K562 (cell line): ENCODE data around the gene ARHGEF12. TPM values are rescaled to one million over a fixed set of nuclear protein-coding genes. Genes with fewer than 3 reads are reported as not detected.

Experiments
- ATAC-seq: fragments of 200-7000 bp; cut with Tn5 transposase; 3 replicates; pipeline ENCODE4 v1.9.1; 2020; ENCODE audit warnings: moderate library complexity
- BruUV-seq: library from RNA; stranded (reverse); fragments of 400-500 nt; replicated peaks from 2 replicates; lab custom pipeline; 2021; lab: Mats Ljungman, UMichigan
- CTCF ChIA-PET: fragments of 300-600 bp; formaldehyde crosslinking; extraction: SDS; loops from one replicate; lab custom pipeline; 2021; ENCODE audit warnings: low intra/inter-chr PET ratio; lab: Yijun Ruan, JAX
- POLR2A ChIA-PET: fragments of 300-600, 350-650 bp; sonication (Branson Sonifier 250); formaldehyde crosslinking; extraction: SDS; loops from one replicate; lab custom pipeline; 2021; ENCODE audit warnings: antibody characterized with exemption, inconsistent platforms; lab: Yijun Ruan, JAX
- DNase-seq, 4 experiments: peaks; one replicate each; pipeline versions ENCODE4 v3.0.0 to v3.0.0-alpha.2; 2011 to 2018; ENCODE audit warnings: low spot score in 3 of 4, mixed read lengths in 3 of 4; ENCODE audit errors: extremely low read depth in 1 of 4
- FAIRE-seq: peaks from 2 replicates; lab custom pipeline; 2011; peaks lifted over from hg19 to GRCh38; lab: Jason Lieb, UNC
- H2AFZ ChIP-seq: 2 replicates; pipeline ENCODE4 v1.6.0; 2011; ENCODE audit warnings: low read depth, low read length, control low read depth, inconsistent platforms
- H3K27ac ChIP-seq: fragments of 200-600 bp; 3 replicates; pipeline ENCODE4 v1.8.0; 2011; ENCODE audit warnings: low read depth, mild to moderate bottlenecking, control low read depth, inconsistent platforms, low read length, moderate library complexity, mixed read lengths; ENCODE audit errors: extremely low read depth
- H3K27me3 ChIP-seq, 2 experiments: fragments of 300-600 bp in 1 of 2; 2 replicates in 1 of 2; 3 replicates in 1 of 2; pipeline versions ENCODE4 v1.6.0 to v1.8.0; 2011; ENCODE audit warnings: inconsistent platforms in 2 of 2, low read length in 2 of 2, mild to moderate bottlenecking in 1 of 2, mixed read lengths in 1 of 2, moderate library complexity in 1 of 2; ENCODE audit not compliant: control insufficient read depth in 2 of 2, insufficient read depth in 2 of 2
- H3K36me3 ChIP-seq: fragments of 300-600 bp; 3 replicates; pipeline ENCODE4 v1.8.0; 2011; ENCODE audit warnings: mild to moderate bottlenecking, low read length, inconsistent platforms; ENCODE audit not compliant: control insufficient read depth, insufficient read depth
- H3K4me1 ChIP-seq, 2 experiments: fragments of 200-600 bp in 1 of 2; replicated peaks in 1 of 2; 2 replicates in 1 of 2; 3 replicates in 1 of 2; pipeline versions ENCODE4 v1.5.1 to v1.8.0; 2011; ENCODE audit warnings: inconsistent platforms in 2 of 2, low read length in 2 of 2, mild to moderate bottlenecking in 1 of 2, mixed read lengths in 1 of 2, moderate library complexity in 1 of 2; ENCODE audit not compliant: control insufficient read depth in 2 of 2, insufficient read depth in 2 of 2
- H3K4me2 ChIP-seq: 2 replicates; pipeline ENCODE4 v1.6.1; 2011; ENCODE audit warnings: low read length, control low read depth, inconsistent platforms, mixed read lengths; ENCODE audit not compliant: insufficient read depth
- H3K4me3 ChIP-seq: fragments of 200-600 bp; sonication (generic), shearing (Covaris generic); 2 replicates; pipeline ENCODE4 v1.5.1; 2016; ENCODE audit warnings: control low read depth, inconsistent platforms
- H3K79me2 ChIP-seq: fragments of 200-600 bp; 3 replicates; pipeline ENCODE4 v1.8.0; 2011; ENCODE audit warnings: low read length, inconsistent platforms; ENCODE audit not compliant: control insufficient read depth, insufficient read depth
- H3K9ac ChIP-seq, 2 experiments: 2 replicates each; pipeline versions ENCODE4 v1.6.0 to v1.6.1; 2011; ENCODE audit warnings: low read depth in 2 of 2, low read length in 2 of 2, control low read depth in 1 of 2, inconsistent platforms in 1 of 2, mild to moderate bottlenecking in 1 of 2, mixed read lengths in 1 of 2; ENCODE audit not compliant: insufficient read depth in 1 of 2
- H3K9me1 ChIP-seq: one replicate; pipeline ENCODE4 v1.6.0; 2011; ENCODE audit warnings: inconsistent platforms, mild to moderate bottlenecking, low read length, moderate library complexity; ENCODE audit not compliant: control insufficient read depth, insufficient read depth
- H3K9me3 ChIP-seq: replicated peaks from 2 replicates; pipeline ENCODE4 v1.5.1; 2011; ENCODE audit warnings: low read depth, low read length, inconsistent platforms; ENCODE audit not compliant: control insufficient read depth, insufficient read depth
- H4K20me1 ChIP-seq: replicated peaks from 2 replicates; pipeline ENCODE4 v1.6.1; 2011; ENCODE audit warnings: low read length, inconsistent platforms, mixed read lengths; ENCODE audit not compliant: control insufficient read depth, insufficient read depth
- CBFB ChIP-seq: sonication (generic); formaldehyde crosslinking; IDR thresholded peaks from 2 replicates; pipeline ENCODE4 v1.4.0; 2020; ENCODE audit warnings: mild to moderate bottlenecking, missing genetic modification reagents
- CBX8 ChIP-seq: fragments of 200-600 bp; sonication (generic); IDR thresholded peaks from 2 replicates; pipeline ENCODE4 v1.6.1; 2012; ENCODE audit warnings: borderline replicate concordance, mixed run types, low read depth, mild to moderate bottlenecking, moderate library complexity, mixed read lengths, low read length, control low read depth, inconsistent platforms; ENCODE audit not compliant: poor library complexity, severe bottlenecking; ENCODE audit errors: extremely low read depth
- CREM ChIP-seq: IDR thresholded peaks from 2 replicates; pipeline ENCODE4 v1.6.1; 2014; ENCODE audit warnings: antibody characterized with exemption, low read depth
- DACH1 ChIP-seq: fragments of 450-650 bp; IDR thresholded peaks from 2 replicates; pipeline ENCODE4 v1.6.1; 2018; ENCODE audit not compliant: partially characterized antibody
- MLX ChIP-seq, 2 experiments: fragments of 450-650 bp in 1 of 2; sonication (generic) in 1 of 2; formaldehyde crosslinking; conservative IDR thresholded peaks; 2 replicates each; pipeline versions ENCODE4 v1.4.0 to v1.8.1; 2020 to 2022; ENCODE audit warnings: mild to moderate bottlenecking in 1 of 2, missing genetic modification reagents in 1 of 2
- SIRT6 ChIP-seq: IDR thresholded peaks from one replicate; pipeline ENCODE4 v1.6.1; 2012; ENCODE audit warnings: low read depth, mild to moderate bottlenecking, control low read depth, inconsistent platforms, low read length, moderate library complexity
- SMARCC2 ChIP-seq: fragments of 450-650 bp; IDR thresholded peaks from 2 replicates; pipeline ENCODE4 v1.6.1; 2017; ENCODE audit warnings: antibody characterized with exemption, moderate library complexity, mild to moderate bottlenecking, low read depth
- TAF1 ChIP-seq: IDR thresholded peaks from 2 replicates; pipeline ENCODE4 v1.6.1; 2011; ENCODE audit warnings: mild to moderate bottlenecking, low read length, moderate library complexity; ENCODE audit not compliant: insufficient read depth, control insufficient read depth, severe bottlenecking; ENCODE audit errors: extremely low read depth
- XRCC5 ChIP-seq: fragments of 200-400 bp; formaldehyde crosslinking; IDR thresholded peaks from 2 replicates; pipeline ENCODE4 v1.6.1; 2017; ENCODE audit warnings: low read depth, mild to moderate bottlenecking, low read length
- ZNF174 ChIP-seq: fragments of 250-450 bp; sonication (Bioruptor Pico); IDR thresholded peaks from 2 replicates; pipeline ENCODE4 v1.4.0; 2020; ENCODE audit warnings: mild to moderate bottlenecking
- ZNF212 ChIP-seq: fragments of 450-650 bp; formaldehyde crosslinking; IDR thresholded peaks from 2 replicates; pipeline ENCODE4 v1.4.0; 2020; ENCODE audit warnings: mild to moderate bottlenecking
- ZNF707 ChIP-seq: fragments of 250-450 bp; sonication (Bioruptor Pico); conservative IDR thresholded peaks from 2 replicates; pipeline ENCODE4 v1.8.0; 2022; ENCODE audit warnings: inconsistent platforms, mild to moderate bottlenecking, moderate library complexity
- WGBS: fragments of 100-300 bp; shearing (Covaris generic); methylation state at CpG from one replicate; pipeline ENCODE4 v1.1.6; 2016; ENCODE audit warnings: low coverage, mixed read lengths; ENCODE audit not compliant: insufficient coverage; ENCODE audit errors: missing lambda C conversion rate; 5-methylcytosine and 5-hydroxymethylcytosine counted together
- in situ Hi-C: fragments of 300-500 bp; cut with MboI; formaldehyde crosslinking; loops from 4 replicates; pipeline ENCODE4 v1.15.0; 2018; ENCODE audit warnings: inconsistent platforms, mixed read lengths
- intact Hi-C: fragments of 100-400 bp; cut with micrococcal nuclease; formaldehyde crosslinking; loops from 2 replicates; pipeline ENCODE4 v1.14.2; 2022
- polyA plus RNA-seq, 8 experiments: library from polyadenylated mRNA; depleted of rRNA in 4 of 8; stranded (reverse) in 5 of 8; unstranded in 3 of 8; fragments of >200 nt; fragmentation: Nextera tagmentation in 2 of 8; fragmentation: Illumina TruSeq in 1 of 8; extraction: Ambion mirVana in 2 of 8; extraction: Trizol in 1 of 8; gene quantifications; 2 replicates each; pipeline versions ENCODE4 v1.2.1 to v1.2.3, GENCODE V29; 2011 to 2014; ENCODE audit warnings: inconsistent platforms in 1 of 8, missing spikeins in 1 of 8
- total RNA-seq, 7 experiments: library from RNA; depleted of rRNA in 6 of 7; stranded (reverse); fragments of >200 nt in 6 of 7; fragmentation: Illumina TruSeq in 2 of 7; extraction: Trizol in 2 of 7; gene quantifications; 2 replicates each; pipeline versions ENCODE4 v1.2.1 to v1.2.3, GENCODE V29; 2011 to 2021; ENCODE audit warnings: low replicate concordance in 1 of 7

The ARHGEF12 gene
- total and polyA plus RNA-seq, 9 of the 15 experiments (the other 6 are each of a cell fraction or from before 2014, with no cell fraction given): 3.5 to 51.7 (median 29.5) TPM

- Histone ChIP-seq H3K4me1 (peaks cover 0 to 19% of the 10 kb centered on the region in 2 experiments; a peak in 2 of 5 replicates), H3K4me3 (no peak overlapping the region), H3K27me3 (peaks cover 44 to 80% of the 10 kb centered on the region in 2 experiments), H2AFZ (no peak overlapping the region), H3K9ac (no peak overlapping the region), H3K79me2 (no peaks in the 10 kb centered on the region), H3K27ac (no peak overlapping the region), H3K36me3 (no peaks in the 10 kb centered on the region), H3K9me1 (no peaks in the 10 kb centered on the region), H3K9me3 (no peaks in the 10 kb centered on the region), H3K4me2 (no peak overlapping the region), H4K20me1 (peaks cover 33% of the 10 kb centered on the region)
- no peak for TF ChIP-seq ZNF174 (CRISPR knock-in tag)
- TF ChIP-seq CBX8: no peak
- no peak for TF ChIP-seq CREM
- TF ChIP-seq ZNF212: no peak
- no peak for TF ChIP-seq CBFB (CRISPR knock-in tag)
- no peak for TF ChIP-seq ZNF707
- TF ChIP-seq MLX (CRISPR knock-in tag; conservative IDR thresholded peaks at IDR 0.05): no peak
- no peak for TF ChIP-seq SMARCC2
- TF ChIP-seq TAF1: no peak
- TF ChIP-seq XRCC5: no peak
- TF ChIP-seq SIRT6: no peak
- no peak for TF ChIP-seq DACH1
- ChIA-PET CTCF (interaction anchor here (1.1 to 1.2 kb wide), 2 partner anchors 173 to 599 kb away, joined by 3 to 4 read pairs; no protein-coding TSS in a partner anchor), POLR2A (no interaction called here)
- intact Hi-C loops: loop anchor here (5.0 kb wide), 2 partner anchors 439 to 1994 kb away; no protein-coding TSS in a partner anchor
- in situ Hi-C loops: no loop called here
- ATAC-seq (no peak), FAIRE-seq (no peak), DNase-seq (no peak)
- 14% methylated on average over 20 of the region's 22 CpGs for WGBS
- no TSS peak for BruUV-seq
These were observed 176.7 kb downstream of the ARHGEF12 start for GRCh38 chr11:120512739-120513435.
